Endothelial cell of umbilical vein (primary cell): Measurements from ENCODE around the gene BCAS4. TPM values are rescaled to one million over a fixed set of nuclear protein-coding genes. Genes with fewer than 3 reads are reported as not detected.

ENCODE experiments used
- BruUV-seq: library from RNA; stranded (reverse); fragments of 400-500 nt; replicated peaks from 2 replicates; lab custom pipeline; 2021; lab: Mats Ljungman, UMichigan
- CTCF ChIA-PET: fragments of 300-600, 350-600 bp; sonication (Branson Sonifier 250); formaldehyde crosslinking; loops from one replicate; lab custom pipeline; 2021; ENCODE audit warnings: antibody characterized with exemption, inconsistent platforms; lab: Charles Lee
- POLR2A ChIA-PET: fragments of 300-600, 350-600 bp; sonication (Branson Sonifier 250); formaldehyde crosslinking; loops from one replicate; lab custom pipeline; 2021; ENCODE audit warnings: antibody characterized with exemption, inconsistent platforms; lab: Charles Lee
- DNase-seq: peaks from one replicate; pipeline ENCODE4 v3.0.0-alpha.2; 2011; ENCODE audit warnings: low read depth, low spot score
- FAIRE-seq: peaks from 2 replicates; lab custom pipeline; 2011; peaks lifted over from hg19 to GRCh38; lab: Jason Lieb, UNC
- H2AFZ ChIP-seq: 2 replicates; pipeline ENCODE4 v1.6.0; 2012; ENCODE audit warnings: low read depth, low read length, control low read depth, inconsistent platforms
- H3K27ac ChIP-seq: 2 replicates; pipeline ENCODE4 v1.5.1; 2011; ENCODE audit warnings: low read depth, mild to moderate bottlenecking, control low read depth, low read length, moderate library complexity; ENCODE audit not compliant: insufficient read depth
- H3K27me3 ChIP-seq, 2 experiments: 2 replicates each; pipeline versions ENCODE4 v1.6.0 to v1.6.1; 2011; ENCODE audit warnings: low read length in 2 of 2, mixed read lengths in 1 of 2; ENCODE audit not compliant: control insufficient read depth in 2 of 2, insufficient read depth in 2 of 2
- H3K36me3 ChIP-seq, 2 experiments: 2 replicates in 1 of 2; 3 replicates in 1 of 2; pipeline ENCODE4 v1.5.1; 2011; ENCODE audit warnings: low read length in 2 of 2, mild to moderate bottlenecking in 1 of 2, moderate library complexity in 1 of 2; ENCODE audit not compliant: control insufficient read depth in 2 of 2, insufficient read depth in 2 of 2; ENCODE audit errors: extremely low read depth in 1 of 2
- H3K4me1 ChIP-seq: 3 replicates; pipeline ENCODE4 v1.5.1; 2011; ENCODE audit warnings: mild to moderate bottlenecking, low read length; ENCODE audit not compliant: control insufficient read depth, insufficient read depth; ENCODE audit errors: extremely low read depth
- H3K4me2 ChIP-seq: 2 replicates; pipeline ENCODE4 v1.6.1; 2011; ENCODE audit warnings: low read length, control low read depth, mixed read lengths; ENCODE audit not compliant: insufficient read depth
- H3K4me3 ChIP-seq, 3 experiments: fragments of 200-600 bp in 1 of 3; sonication (generic), shearing (Covaris generic) in 1 of 3; replicated peaks in 1 of 3; 2 replicates each; pipeline ENCODE4 v1.5.1; 2011 to 2016; ENCODE audit warnings: control low read depth in 3 of 3, low read length in 3 of 3, mild to moderate bottlenecking in 2 of 3, inconsistent platforms in 1 of 3, low read depth in 1 of 3, moderate library complexity in 1 of 3; ENCODE audit not compliant: insufficient read depth in 1 of 3
- H3K79me2 ChIP-seq: 2 replicates; pipeline ENCODE4 v1.6.0; 2012; ENCODE audit warnings: low read length, inconsistent platforms; ENCODE audit not compliant: control insufficient read depth, insufficient read depth
- H3K9ac ChIP-seq: replicated peaks from 2 replicates; pipeline ENCODE3; 2011; ENCODE audit warnings: low read length, control low read depth; ENCODE audit not compliant: insufficient read depth; ENCODE audit errors: extremely low read depth
- H3K9me1 ChIP-seq: replicated peaks from 3 replicates; pipeline ENCODE4 v1.6.0; 2011; ENCODE audit warnings: mild to moderate bottlenecking, low read length; ENCODE audit not compliant: control insufficient read depth, insufficient read depth; ENCODE audit errors: extremely low read depth
- H3K9me3 ChIP-seq: replicated peaks from 2 replicates; pipeline ENCODE4 v1.5.1; 2012; ENCODE audit warnings: low read length, inconsistent platforms; ENCODE audit not compliant: control insufficient read depth, insufficient read depth
- H4K20me1 ChIP-seq: replicated peaks from 2 replicates; pipeline ENCODE3; 2011; ENCODE audit warnings: mild to moderate bottlenecking, low read length; ENCODE audit not compliant: control insufficient read depth, insufficient read depth; ENCODE audit errors: extremely low read depth
- EZH2 ChIP-seq: IDR thresholded peaks from 2 replicates; pipeline ENCODE4 v1.6.1; 2012; ENCODE audit warnings: borderline replicate concordance, low read depth, mild to moderate bottlenecking, moderate library complexity, low read length, inconsistent platforms; ENCODE audit not compliant: severe bottlenecking
- FOS ChIP-seq: IDR thresholded peaks from 2 replicates; pipeline ENCODE4 v1.6.1; 2011; ENCODE audit warnings: mild to moderate bottlenecking, low read length, moderate library complexity, borderline replicate concordance; ENCODE audit not compliant: insufficient read depth
- GATA2 ChIP-seq: IDR thresholded peaks from 2 replicates; pipeline ENCODE4 v1.7.0; 2011; ENCODE audit warnings: low read depth, mild to moderate bottlenecking, moderate library complexity, mixed read lengths, low read length; ENCODE audit not compliant: insufficient read length, insufficient read depth
- JUN ChIP-seq: IDR thresholded peaks from 2 replicates; pipeline ENCODE4 v1.6.1; 2011; ENCODE audit warnings: borderline replicate concordance, low read depth; ENCODE audit not compliant: insufficient read length, insufficient read depth
- MYC ChIP-seq: IDR thresholded peaks from one replicate; pipeline ENCODE4 v1.6.1; 2011; ENCODE audit warnings: mild to moderate bottlenecking, low read depth, low read length
- POLR2A ChIP-seq: IDR thresholded peaks from 2 replicates; pipeline ENCODE4 v1.6.1; 2012; ENCODE audit warnings: low read depth, mild to moderate bottlenecking, control low read depth, low read length
- POLR2AphosphoS5 ChIP-seq: IDR thresholded peaks from 2 replicates; pipeline ENCODE4 v1.6.1; 2012; ENCODE audit warnings: low read depth, mild to moderate bottlenecking, control low read depth, low read length, moderate library complexity; ENCODE audit not compliant: insufficient read depth
- dilution Hi-C: fragments of 300-500 bp; cut with MboI; formaldehyde crosslinking; loops from one replicate; pipeline ENCODE4 v1.15.0; 2019; ENCODE audit warnings: low sequenced_read_pairs; ENCODE audit not compliant: extremely low pct_ligation_motif_present
- intact Hi-C: fragments of 100-400 bp; cut with micrococcal nuclease; formaldehyde crosslinking; loops from one replicate; pipeline ENCODE4 v1.10.0; 2022
- polyA plus RNA-seq, 4 experiments: library from polyadenylated mRNA; depleted of rRNA in 3 of 4; stranded (reverse) in 3 of 4; unstranded in 1 of 4; fragments of >200 nt; gene quantifications; 2 replicates each; pipeline versions ENCODE4 v1.2.1 to v1.2.3, GENCODE V29; 2011 to 2012; ENCODE audit warnings: missing spikeins in 1 of 4
- total RNA-seq: library from RNA; stranded (reverse); gene quantifications from 2 replicates; pipeline ENCODE4 v1.2.3, GENCODE V29; 2021
- TF ChIP-seq, protein P1 (sequence below): IDR thresholded peaks from 2 replicates; pipeline ENCODE4 v1.6.1; 2011; ENCODE audit not compliant: insufficient read depth, insufficient read length
- TF ChIP-seq, protein P2 (sequence below), 2 donors: IDR thresholded peaks; 1 replicate in 1 of 2; 2 replicates in 1 of 2; pipeline ENCODE4 v1.5.1; 2011; ENCODE audit warnings: low read length in 2 of 2, mild to moderate bottlenecking in 2 of 2, moderate library complexity in 2 of 2, control low read depth in 1 of 2, inconsistent platforms in 1 of 2, low read depth in 1 of 2; ENCODE audit not compliant: insufficient read depth in 1 of 2; ENCODE audit errors: extremely low read depth in 1 of 2

BCAS4 gene
- total and polyA plus RNA-seq, 2 donors (not counting 3 experiments of a cell fraction or from before 2014, with no cell fraction given) = 1.0 to 1.5 TPM

DNA sequence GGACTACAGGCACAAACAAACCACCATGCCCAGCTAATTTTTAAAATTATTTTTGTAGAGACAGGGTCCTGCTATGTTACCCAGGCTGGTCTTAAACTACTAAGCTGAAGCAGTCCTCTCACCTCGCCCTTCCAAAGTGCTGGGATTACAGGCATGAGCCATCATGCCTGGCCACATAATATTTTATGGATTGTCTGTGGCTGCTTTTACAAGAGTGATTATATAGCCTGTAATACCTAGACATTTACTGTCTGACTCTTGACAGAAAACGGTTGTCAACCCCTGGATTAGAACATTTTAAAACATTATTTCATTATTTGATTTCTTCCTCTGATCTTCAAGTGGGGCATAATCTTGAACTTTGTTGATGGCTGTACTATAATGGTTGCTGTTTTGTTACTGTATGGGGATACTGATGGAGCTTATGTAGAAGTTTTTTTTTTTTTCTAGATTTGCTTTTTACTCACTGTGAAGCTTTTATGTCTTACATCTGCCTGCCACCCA, 49.2 kb upstream of the BCAS4 start:
- no peaks in the 10 kb centered on the region for H3K36me3 ChIP-seq
- POLR2A ChIA-PET = interaction anchor here (0.6 to 0.9 kb wide), 2 partner anchors 12 to 737 kb away, joined by 3 to 6 read pairs; no protein-coding TSS in a partner anchor

More for the DNA sequence above, 49.2 kb upstream of the BCAS4 start:
- Histone ChIP-seq H3K4me1 (peaks cover 9% of the 10 kb centered on the region), H3K9me3 (no peaks in the 10 kb centered on the region), H2AFZ (no peak overlapping the region), H3K4me2 (no peak overlapping the region), H3K9ac (no peak overlapping the region), H3K9me1 (no peaks in the 10 kb centered on the region), H3K79me2 (no peaks in the 10 kb centered on the region), H3K27me3 (peaks cover 0 to 3% of the 10 kb centered on the region in 2 experiments), H3K27ac (no peak overlapping the region), H4K20me1 (no peaks in the 10 kb centered on the region), H3K4me3 (no peak overlapping the region)
- intact Hi-C loops = loop anchor here (2.0 to 10.0 kb wide), 2 partner anchors 151 to 559 kb away; no protein-coding TSS in a partner anchor
- no TSS peak for BruUV-seq
- FAIRE-seq (no peak), DNase-seq (no peak)
- CTCF ChIA-PET = interaction anchor here (1.7 to 8.9 kb wide), 3 partner anchors 118 to 560 kb away, joined by 5 to 181 read pairs (median 6); no protein-coding TSS in a partner anchor
- dilution Hi-C loops = no loop called here
- TF ChIP-seq, protein P1, sequence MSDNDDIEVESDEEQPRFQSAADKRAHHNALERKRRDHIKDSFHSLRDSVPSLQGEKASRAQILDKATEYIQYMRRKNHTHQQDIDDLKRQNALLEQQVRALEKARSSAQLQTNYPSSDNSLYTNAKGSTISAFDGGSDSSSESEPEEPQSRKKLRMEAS = no peak
- TF ChIP-seq GATA2 = no peak
- no peak for TF ChIP-seq JUN
- TF ChIP-seq FOS = no peak
- TF ChIP-seq MYC = no peak
- TF ChIP-seq, protein P2, sequence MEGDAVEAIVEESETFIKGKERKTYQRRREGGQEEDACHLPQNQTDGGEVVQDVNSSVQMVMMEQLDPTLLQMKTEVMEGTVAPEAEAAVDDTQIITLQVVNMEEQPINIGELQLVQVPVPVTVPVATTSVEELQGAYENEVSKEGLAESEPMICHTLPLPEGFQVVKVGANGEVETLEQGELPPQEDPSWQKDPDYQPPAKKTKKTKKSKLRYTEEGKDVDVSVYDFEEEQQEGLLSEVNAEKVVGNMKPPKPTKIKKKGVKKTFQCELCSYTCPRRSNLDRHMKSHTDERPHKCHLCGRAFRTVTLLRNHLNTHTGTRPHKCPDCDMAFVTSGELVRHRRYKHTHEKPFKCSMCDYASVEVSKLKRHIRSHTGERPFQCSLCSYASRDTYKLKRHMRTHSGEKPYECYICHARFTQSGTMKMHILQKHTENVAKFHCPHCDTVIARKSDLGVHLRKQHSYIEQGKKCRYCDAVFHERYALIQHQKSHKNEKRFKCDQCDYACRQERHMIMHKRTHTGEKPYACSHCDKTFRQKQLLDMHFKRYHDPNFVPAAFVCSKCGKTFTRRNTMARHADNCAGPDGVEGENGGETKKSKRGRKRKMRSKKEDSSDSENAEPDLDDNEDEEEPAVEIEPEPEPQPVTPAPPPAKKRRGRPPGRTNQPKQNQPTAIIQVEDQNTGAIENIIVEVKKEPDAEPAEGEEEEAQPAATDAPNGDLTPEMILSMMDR (IDR thresholded peaks at IDR 0.05; ENCODE audit: extremely low read depth in 1 of 2, insufficient read depth in 1 of 2, low read depth in 1 of 2, low read length in 2 of 2) = no peak
- TF ChIP-seq POLR2AphosphoS5 = no peak
- no peak for TF ChIP-seq EZH2
- no peak for TF ChIP-seq POLR2A
